HG03442 (cell line): ENCODE data around the gene CLEC4E.
"Not testable (repeated sequence)": the region's sequence is repeated elsewhere in the genome, so short reads cannot be mapped to it uniquely, and the experiment has no call there.

Experiments
- ATAC-seq: cut with Tn5 transposase; IDR thresholded peaks from one replicate; pipeline ENCODE4 v1.9.1; 2021; ENCODE audit warnings: mild to moderate bottlenecking, moderate library complexity; ENCODE audit not compliant: unreplicated experiment

CLEC4E gene

GRCh38 chr12:8540831-8541230, at the start of gene CLEC4E:
CLEC4E (minus strand) TSS chr12:8540905; CDS start chr12:8540797, 108 bp downstream.
- not testable (repeated sequence) for ATAC-seq

- no peak for ATAC-seq
Observed at GRCh38 chr12:8589679-8590078, 49.0 kb upstream of the CLEC4E start.

GRCh38 chr12:8584478-8584877, 43.8 kb upstream of the CLEC4E start:
- not testable (repeated sequence) for ATAC-seq

- no peak for ATAC-seq
Observed at GRCh38 chr12:8584004-8584403, 43.3 kb upstream of the CLEC4E start.

GRCh38 chr12:8581098-8581784, 40.5 kb upstream of the CLEC4E start:
- ATAC-seq, result no peak

GRCh38 chr12:8577879-8578278, 37.2 kb upstream of the CLEC4E start:
- no peak for ATAC-seq

GRCh38 chr12:8572507-8572906, 31.8 kb upstream of the CLEC4E start:
- ATAC-seq, result no peak

GRCh38 chr12:8566525-8566924, 25.8 kb upstream of the CLEC4E start:
- ATAC-seq, result no peak

GRCh38 chr12:8566052-8566451, 25.3 kb upstream of the CLEC4E start:
- ATAC-seq, result not testable (repeated sequence)

- no peak for ATAC-seq
Observed at GRCh38 chr12:8564656-8565055, 24.0 kb upstream of the CLEC4E start.

- ATAC-seq, result no peak
Observed at GRCh38 chr12:8563356-8563755, 22.7 kb upstream of the CLEC4E start.

- no peak for ATAC-seq
Observed at GRCh38 chr12:8562310-8562709, 21.6 kb upstream of the CLEC4E start.

- no peak for ATAC-seq
Observed at GRCh38 chr12:8561011-8561410, 20.3 kb upstream of the CLEC4E start.

- ATAC-seq, result no peak
Observed at GRCh38 chr12:8559676-8560075, 19.0 kb upstream of the CLEC4E start.

- no peak for ATAC-seq
Observed at GRCh38 chr12:8556531-8557097, 15.9 kb upstream of the CLEC4E start.

- no peak for ATAC-seq
Observed at GRCh38 chr12:8554451-8555195, 13.9 kb upstream of the CLEC4E start.

- ATAC-seq, result no peak
Observed at GRCh38 chr12:8553088-8553627, 12.5 kb upstream of the CLEC4E start.

- ATAC-seq, result no peak
Observed at GRCh38 chr12:8549381-8549780, 8.7 kb upstream of the CLEC4E start.

- ATAC-seq, result no peak
Observed at GRCh38 chr12:8548192-8548591, 7.5 kb upstream of the CLEC4E start.

GRCh38 chr12:8547645-8548044, 6.9 kb upstream of the CLEC4E start:
- ATAC-seq, result no peak

- no peak for ATAC-seq
Observed at GRCh38 chr12:8546591-8546990, 5.9 kb upstream of the CLEC4E start.

- no peak for ATAC-seq
Observed at GRCh38 chr12:8544295-8544694, 3.6 kb upstream of the CLEC4E start.
